SKM-1 (cell line): Measurements from ENCODE around the gene DNMT3B.
"Not testable (repeated sequence)": the region's sequence is repeated elsewhere in the genome, so short reads cannot be mapped to it uniquely, and the experiment has no call there.

Experiments
- DNase-seq: peaks from one replicate; lab custom pipeline; 2025; ENCODE audit not compliant: unreplicated experiment; lab: John Stamatoyannopoulos, UW

Gene DNMT3B

GRCh38 chr20:32789896-32790750, 27.9 kb downstream of the DNMT3B start:
- peak; percentile 39 for DNase-seq

- no peak for DNase-seq
These were observed 28.5 kb downstream of the DNMT3B start for GRCh38 chr20:32790751-32791057.

- no peak for DNase-seq
These were observed 30.1 kb downstream of the DNMT3B start for GRCh38 chr20:32792316-32792715.

- no peak for DNase-seq
These were observed 30.7 kb downstream of the DNMT3B start for GRCh38 chr20:32792731-32793458.

- no peak for DNase-seq
These were observed 34.3 kb downstream of the DNMT3B start for GRCh38 chr20:32796383-32796948.

GRCh38 chr20:32796981-32797451, 34.8 kb downstream of the DNMT3B start:
- DNase-seq, result no peak

- not testable (repeated sequence) for DNase-seq
These were observed 35.4 kb downstream of the DNMT3B start for GRCh38 chr20:32797571-32797970.

- DNase-seq, result no peak
These were observed 36.1 kb downstream of the DNMT3B start for GRCh38 chr20:32798046-32798981.

- DNase-seq, result no peak
These were observed 40.9 kb downstream of the DNMT3B start for GRCh38 chr20:32803092-32803491.

GRCh38 chr20:32804022-32804715, 42.0 kb downstream of the DNMT3B start:
- no peak for DNase-seq

GRCh38 chr20:32804817-32805216, 42.6 kb downstream of the DNMT3B start:
- no peak for DNase-seq

GRCh38 chr20:32805721-32806120, 43.5 kb downstream of the DNMT3B start:
- no peak for DNase-seq

GRCh38 chr20:32806356-32806755, 44.2 kb downstream of the DNMT3B start:
- DNase-seq, result no peak

GRCh38 chr20:32807706-32808105, 45.5 kb downstream of the DNMT3B start:
- no peak for DNase-seq

- no peak for DNase-seq
These were observed 46.3 kb downstream of the DNMT3B start for GRCh38 chr20:32808438-32808837.

- no peak for DNase-seq
These were observed 47.7 kb downstream of the DNMT3B start for GRCh38 chr20:32809907-32810306.

- DNase-seq, result no peak
These were observed 48.8 kb downstream of the DNMT3B start for GRCh38 chr20:32810941-32811340.

- no peak for DNase-seq
These were observed 49.7 kb downstream of the DNMT3B start for GRCh38 chr20:32811886-32812285.

- DNase-seq, result no peak
These were observed 58.0 kb downstream of the DNMT3B start for GRCh38 chr20:32819992-32820697.
